ENCODE data around the gene BMPR1B.

- no peak for TF ChIP-seq ZNF701 (tag by site-specific recombination; IDR thresholded peaks at IDR 0.05)
- TF ChIP-seq ZNF24 (tag by site-specific recombination; IDR thresholded peaks at IDR 0.05): no peak
- TF ChIP-seq ZNF777 (tag by site-specific recombination; IDR thresholded peaks at IDR 0.05; ENCODE audit: borderline replicate concordance): no peak
- TF ChIP-seq ZFP3 (tag by site-specific recombination; IDR thresholded peaks at IDR 0.05; ENCODE audit: low read depth): no peak
- TF ChIP-seq GLI4 (tag by site-specific recombination; IDR thresholded peaks at IDR 0.05): no peak
- no peak for TF ChIP-seq REST (tag by site-specific recombination; IDR thresholded peaks at IDR 0.05)
- TF ChIP-seq PRDM10 (tag by site-specific recombination; IDR thresholded peaks at IDR 0.05): no peak
- TF ChIP-seq CTCF (tag by site-specific recombination; IDR thresholded peaks at IDR 0.05): no peak
Observed at GRCh38 chr4:95158626-95159025, 400.9 kb downstream of the BMPR1B start.

Data from HEK293 (cell line).